Esophagus muscularis mucosa (tissue), 4 donors: ENCODE data around the gene PRKAR1A.
A peak's percentile ranks its signal among the peaks of the same experiment; 100 is the strongest.

Source experiments
- CTCF ChIP-seq, 3 experiments: fragments of 200-600 bp in 2 of 3; fragments of 450-650 bp in 1 of 3; sonication (generic) in 2 of 3; IDR thresholded peaks; one replicate each; pipeline ENCODE4 v1.5.1; 2017 to 2019; ENCODE audit warnings: antibody characterized with exemption in 3 of 3, mild to moderate bottlenecking in 2 of 3, moderate library complexity in 1 of 3
- EP300 ChIP-seq: sonication (generic); formaldehyde crosslinking; IDR thresholded peaks from one replicate; pipeline ENCODE4 v1.6.1; 2017; ENCODE audit warnings: antibody characterized with exemption
- POLR2A ChIP-seq: fragments of 450-650 bp; IDR thresholded peaks from one replicate; pipeline ENCODE4 v1.6.1; 2017; ENCODE audit warnings: antibody characterized with exemption, moderate library complexity, mild to moderate bottlenecking, low read depth
- POLR2AphosphoS5 ChIP-seq, 2 donors: sonication (generic); formaldehyde crosslinking; IDR thresholded peaks; one replicate each; pipeline ENCODE4 v1.6.1; 2017; ENCODE audit warnings: antibody characterized with exemption in 2 of 2

DNA sequence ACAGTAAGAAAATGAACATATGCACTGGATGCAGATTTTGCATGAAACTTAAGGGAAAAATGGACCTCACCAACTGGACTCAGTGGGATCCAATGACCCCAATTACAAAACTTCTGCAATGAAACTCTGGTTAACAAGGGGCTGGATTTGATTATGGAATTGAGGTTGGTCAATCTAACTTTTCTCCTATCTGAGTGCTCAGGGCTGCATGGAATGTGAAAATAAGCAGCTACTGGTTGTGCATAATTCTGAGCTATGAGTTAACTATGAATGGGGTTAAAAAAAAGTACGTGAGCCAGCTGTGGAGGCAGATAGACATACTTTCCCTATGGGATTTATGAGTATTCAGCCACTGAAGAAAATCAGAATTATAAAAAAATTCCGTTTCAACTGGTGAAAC lies 79.8 kb downstream of the PRKAR1A start:
- TF ChIP-seq CTCF (IDR thresholded peaks at IDR 0.05) (no peak), POLR2A (peak; percentile 12), POLR2AphosphoS5 (IDR thresholded peaks at IDR 0.05) (no peak), EP300 (no peak)
